IMR-90 (cell line): ENCODE results near the gene BRSK1. TPM values are rescaled to one million over a fixed set of nuclear protein-coding genes. Genes with fewer than 3 reads are reported as not detected.

Experiments used
- ATAC-seq: fragments of 200-7000 bp; cut with Tn5 transposase; 2 replicates; pipeline ENCODE4 v1.9.1; 2020; ENCODE audit warnings: low read depth, mild to moderate bottlenecking, moderate library complexity
- BruUV-seq: library from RNA; stranded (reverse); fragments of 400-500 nt; replicated peaks from 2 replicates; lab custom pipeline; 2021; lab: Mats Ljungman, UMichigan
- CTCF ChIA-PET: fragments of 300-600 bp; formaldehyde crosslinking; extraction: SDS; loops from one replicate; lab custom pipeline; 2021; ENCODE audit warnings: antibody characterized with exemption; lab: Yijun Ruan, JAX
- POLR2A ChIA-PET: fragments of 300-600 bp; sonication (Branson Sonifier 250); formaldehyde crosslinking; loops from one replicate; lab custom pipeline; 2022; ENCODE audit warnings: antibody characterized with exemption; ENCODE audit not compliant: unreplicated experiment; lab: Charles Lee
- DNase-seq: peaks from one replicate; pipeline ENCODE4 v3.0.0; 2013
- H2AFZ ChIP-seq: replicated peaks from 2 replicates; pipeline ENCODE3; 2013; ENCODE audit warnings: low read length, mild to moderate bottlenecking; ENCODE audit not compliant: poor library complexity
- H2AK5ac ChIP-seq: 2 replicates; pipeline ENCODE4 v1.6.1; 2013; ENCODE audit warnings: low read depth, low read length, inconsistent platforms
- H2AK9ac ChIP-seq: replicated peaks from 2 replicates; pipeline ENCODE3; 2013; ENCODE audit warnings: mild to moderate bottlenecking, low read depth, low read length, moderate library complexity; ENCODE audit not compliant: poor library complexity
- H2BK120ac ChIP-seq: 2 replicates; pipeline ENCODE4 v1.6.1; 2013; ENCODE audit warnings: low read depth, low read length, inconsistent platforms
- H2BK15ac ChIP-seq: 3 replicates; pipeline ENCODE4 v1.6.1; 2013; ENCODE audit warnings: low read depth, low read length, inconsistent platforms
- H2BK20ac ChIP-seq: 2 replicates; pipeline ENCODE4 v1.6.1; 2013; ENCODE audit warnings: low read depth, mild to moderate bottlenecking, inconsistent platforms, low read length, moderate library complexity
- H2BK5ac ChIP-seq: 2 replicates; pipeline ENCODE4 v1.6.1; 2013; ENCODE audit warnings: mild to moderate bottlenecking, low read depth, low read length, inconsistent platforms; ENCODE audit not compliant: poor library complexity, severe bottlenecking
- H3K14ac ChIP-seq: replicated peaks from 2 replicates; pipeline ENCODE4 v1.6.1; 2013; ENCODE audit warnings: low read depth, low read length, inconsistent platforms
- H3K18ac ChIP-seq: 2 replicates; pipeline ENCODE4 v1.6.1; 2013; ENCODE audit warnings: low read depth, low read length, control low read depth
- H3K23ac ChIP-seq: 2 replicates; pipeline ENCODE4 v1.6.1; 2013; ENCODE audit warnings: low read depth, low read length, inconsistent platforms
- H3K27ac ChIP-seq: 2 replicates; pipeline ENCODE4 v1.5.1; 2013; ENCODE audit warnings: mild to moderate bottlenecking, control low read depth, low read length; ENCODE audit not compliant: insufficient read depth
- H3K27me3 ChIP-seq: 2 replicates; pipeline ENCODE4 v1.6.1; 2013; ENCODE audit warnings: low read length; ENCODE audit not compliant: control insufficient read depth, insufficient read depth
- H3K36me3 ChIP-seq: 2 replicates; pipeline ENCODE4 v1.6.1; 2013; ENCODE audit warnings: low read length, mixed read lengths; ENCODE audit not compliant: control insufficient read depth, insufficient read depth
- H3K4ac ChIP-seq: 2 replicates; pipeline ENCODE4 v1.6.1; 2013; ENCODE audit warnings: low read depth, low read length, inconsistent platforms
- H3K4me1 ChIP-seq: 2 replicates; pipeline ENCODE4 v1.6.1; 2013; ENCODE audit warnings: low read length, mixed read lengths; ENCODE audit not compliant: control insufficient read depth, insufficient read depth
- H3K4me2 ChIP-seq: 2 replicates; pipeline ENCODE4 v1.6.1; 2013; ENCODE audit warnings: low read depth, mild to moderate bottlenecking, control low read depth, low read length, moderate library complexity
- H3K4me3 ChIP-seq: 2 replicates; pipeline ENCODE4 v1.5.1; 2013; ENCODE audit warnings: low read depth, mild to moderate bottlenecking, control low read depth, low read length, moderate library complexity; ENCODE audit not compliant: insufficient read depth
- H3K56ac ChIP-seq: 2 replicates; pipeline ENCODE4 v1.6.1; 2013; ENCODE audit warnings: low read length, inconsistent platforms; ENCODE audit not compliant: insufficient read depth; ENCODE audit errors: extremely low read depth
- H3K79me1 ChIP-seq, 2 experiments: 2 replicates each; pipeline ENCODE4 v1.6.1; 2013; ENCODE audit warnings: low read length in 2 of 2, inconsistent platforms in 1 of 2, low read depth in 1 of 2
- H3K9ac ChIP-seq: 2 replicates; pipeline ENCODE4 v1.6.1; 2013; ENCODE audit warnings: low read depth, low read length, control low read depth
- H3K9me1 ChIP-seq: 2 replicates; pipeline ENCODE4 v1.6.1; 2013; ENCODE audit warnings: low read length, inconsistent platforms; ENCODE audit not compliant: insufficient read depth
- H3K9me3 ChIP-seq: 2 replicates; pipeline ENCODE4 v1.6.1; 2013; ENCODE audit warnings: low read length; ENCODE audit not compliant: control insufficient read depth, insufficient read depth
- H4K20me1 ChIP-seq: 2 replicates; pipeline ENCODE4 v1.6.1; 2013; ENCODE audit warnings: low read length, inconsistent platforms; ENCODE audit not compliant: insufficient read depth
- H4K5ac ChIP-seq: 2 replicates; pipeline ENCODE4 v1.6.1; 2013; ENCODE audit warnings: mild to moderate bottlenecking, low read depth, low read length, control low read depth
- H4K8ac ChIP-seq, 2 experiments: 2 replicates each; pipeline ENCODE4 v1.6.1; 2013; ENCODE audit warnings: low read depth in 2 of 2, low read length in 2 of 2, control low read depth in 1 of 2, inconsistent platforms in 1 of 2
- H4K91ac ChIP-seq: 2 replicates; pipeline ENCODE4 v1.6.1; 2013; ENCODE audit warnings: low read depth, low read length, inconsistent platforms; ENCODE audit not compliant: insufficient read depth
- CHD1 ChIP-seq: IDR thresholded peaks from 2 replicates; pipeline ENCODE4 v1.6.1; 2012; ENCODE audit warnings: low read depth, low read length, improper control_type of control experiment
- FOS ChIP-seq: fragments of 150-350 bp; IDR thresholded peaks from 2 replicates; pipeline ENCODE4 v1.6.1; 2016; ENCODE audit warnings: low read depth, low read length
- MAFK ChIP-seq: IDR thresholded peaks from 2 replicates; pipeline ENCODE4 v1.6.1; 2012; ENCODE audit warnings: low read depth, low read length, improper control_type of control experiment
- MAZ ChIP-seq: IDR thresholded peaks from 2 replicates; pipeline ENCODE4 v1.6.1; 2012; ENCODE audit warnings: low read depth, mild to moderate bottlenecking, low read length, improper control_type of control experiment, moderate library complexity, borderline replicate concordance
- MXI1 ChIP-seq: IDR thresholded peaks from 2 replicates; pipeline ENCODE4 v1.6.1; 2012; ENCODE audit warnings: low read depth, mild to moderate bottlenecking, low read length, moderate library complexity, borderline replicate concordance
- NFE2L2 ChIP-seq: fragments of 150-350 bp; IDR thresholded peaks from 2 replicates; pipeline ENCODE4 v1.6.1; 2016; ENCODE audit warnings: low read depth, mild to moderate bottlenecking, low read length
- POLR2A ChIP-seq: IDR thresholded peaks from 2 replicates; pipeline ENCODE4 v1.6.1; 2012; ENCODE audit warnings: mild to moderate bottlenecking, low read depth, low read length
- RAD21 ChIP-seq: IDR thresholded peaks from 2 replicates; pipeline ENCODE4 v1.6.1; 2012; ENCODE audit warnings: low read length, improper control_type of control experiment
- RCOR1 ChIP-seq: IDR thresholded peaks from 2 replicates; pipeline ENCODE4 v1.6.1; 2012; ENCODE audit warnings: mild to moderate bottlenecking, low read length, improper control_type of control experiment; ENCODE audit not compliant: insufficient replicate concordance
- SMC3 ChIP-seq: fragments of 150-350 bp; IDR thresholded peaks from 2 replicates; pipeline ENCODE4 v1.6.1; 2016; ENCODE audit warnings: low read depth, mild to moderate bottlenecking, antibody characterized with exemption, low read length, moderate library complexity
- USF2 ChIP-seq: fragments of 150-350 bp; IDR thresholded peaks from 2 replicates; pipeline ENCODE4 v1.6.1; 2017; ENCODE audit warnings: mild to moderate bottlenecking, antibody characterized with exemption, low read length, low read depth
- WGBS, 2 experiments: methylation state at CpG; one replicate each; pipeline versions ENCODE4 v1.1.5 to v1.1.7; 2013; ENCODE audit warnings: missing lambda C conversion rate in 2 of 2; ENCODE audit not compliant: insufficient read length in 1 of 2; ENCODE audit errors: extremely low coverage in 2 of 2; 5-methylcytosine and 5-hydroxymethylcytosine counted together
- dilution Hi-C: fragments of 300-500 bp; cut with HindIII; formaldehyde crosslinking; loops from one replicate; pipeline ENCODE4 v1.14.3; 2018; ENCODE audit warnings: low sequenced_read_pairs; ENCODE audit not compliant: unreplicated experiment
- in situ Hi-C: fragments of 300-500 bp; cut with MboI; formaldehyde crosslinking; loops from 3 replicates; pipeline ENCODE4 v1.14.3; 2019; ENCODE audit warnings: low sequenced_read_pairs, inconsistent platforms, mixed read lengths
- intact Hi-C: fragments of 100-400 bp; cut with micrococcal nuclease; formaldehyde crosslinking; loops from 2 replicates; pipeline ENCODE4 v1.10.0; 2022
- polyA plus RNA-seq, 3 experiments: library from polyadenylated mRNA; depleted of rRNA; stranded (reverse); fragments of >200 nt; gene quantifications; 2 replicates each; pipeline ENCODE4 v1.2.3, GENCODE V29; 2012; ENCODE audit warnings: low replicate concordance in 1 of 3
- total RNA-seq: library from RNA; depleted of rRNA; stranded (reverse); fragments of >200 nt; gene quantifications from 2 replicates; pipeline ENCODE4 v1.2.3, GENCODE V29; 2012
- TF ChIP-seq, protein P1 (sequence below): conservative IDR thresholded peaks from 2 replicates; pipeline ENCODE4 v1.5.1; 2012; ENCODE audit warnings: mild to moderate bottlenecking, low read depth, low read length, improper control_type of control experiment
- TF ChIP-seq, protein P2 (sequence below): fragments of 150-350 bp; IDR thresholded peaks from 2 replicates; pipeline ENCODE4 v1.6.1; 2016; ENCODE audit warnings: low read depth, mild to moderate bottlenecking, low read length, moderate library complexity, borderline replicate concordance

The BRSK1 gene
- total and polyA plus RNA-seq, 2 of the 4 experiments (the other 2 are of a cell fraction): 2.5 to 22.3 TPM

- in situ Hi-C loops: no loop called here
- 94% methylated on average over 17 of the region's 18 CpGs; no CpG with 5 or more reads in 1 of the 2 experiments for WGBS, 2 experiments
Measured at GRCh38 chr19:55272142-55272541, 11.7 kb upstream of the BRSK1 start.

More at GRCh38 chr19:55272142-55272541, 11.7 kb upstream of the BRSK1 start:
- Histone ChIP-seq H2BK20ac (no peak overlapping the region), H3K4me1 (no peaks in the 10 kb centered on the region), H2BK120ac (no peak overlapping the region), H3K36me3 (peaks cover 38% of the 10 kb centered on the region), H3K27me3 (no peaks in the 10 kb centered on the region), H3K9ac (no peak overlapping the region), H2AFZ (no peak overlapping the region), H4K91ac (no peak overlapping the region), H3K9me1 (peaks cover 9% of the 10 kb centered on the region; the same call in 1 of the 2 replicates), H3K14ac (no peak overlapping the region), H4K5ac (no peak overlapping the region), H3K4me3 (no peak overlapping the region), H4K20me1 (peaks cover 7% of the 10 kb centered on the region; the same call in 1 of the 2 replicates), H3K4ac (no peak overlapping the region), H3K27ac (no peak overlapping the region), H2AK9ac (no peak overlapping the region), H3K23ac (no peak overlapping the region), H3K18ac (no peak overlapping the region), H3K56ac (no peak overlapping the region), H3K79me1 (peaks cover 5 to 18% of the 10 kb centered on the region in 2 experiments), H3K4me2 (no peak overlapping the region), H2BK15ac (no peak overlapping the region), H2BK5ac (no peak overlapping the region), H2AK5ac (no peak overlapping the region), H4K8ac (no peak overlapping the region), H3K9me3 (no peaks in the 10 kb centered on the region)
- CTCF ChIA-PET: no interaction called here
- no TSS peak for BruUV-seq
- POLR2A ChIA-PET: no interaction called here
- ATAC-seq (no peak), DNase-seq (no peak)
- intact Hi-C loops (no loop called here), dilution Hi-C loops (no loop called here)
- TF ChIP-seq RCOR1 (no peak), NFE2L2 (no peak), RAD21 (no peak), MAZ (no peak), MAFK (no peak), FOS (no peak), CHD1 (no peak), SMC3 (no peak), MXI1 (no peak), USF2 (no peak), POLR2A (no peak)
- TF ChIP-seq, protein P1, sequence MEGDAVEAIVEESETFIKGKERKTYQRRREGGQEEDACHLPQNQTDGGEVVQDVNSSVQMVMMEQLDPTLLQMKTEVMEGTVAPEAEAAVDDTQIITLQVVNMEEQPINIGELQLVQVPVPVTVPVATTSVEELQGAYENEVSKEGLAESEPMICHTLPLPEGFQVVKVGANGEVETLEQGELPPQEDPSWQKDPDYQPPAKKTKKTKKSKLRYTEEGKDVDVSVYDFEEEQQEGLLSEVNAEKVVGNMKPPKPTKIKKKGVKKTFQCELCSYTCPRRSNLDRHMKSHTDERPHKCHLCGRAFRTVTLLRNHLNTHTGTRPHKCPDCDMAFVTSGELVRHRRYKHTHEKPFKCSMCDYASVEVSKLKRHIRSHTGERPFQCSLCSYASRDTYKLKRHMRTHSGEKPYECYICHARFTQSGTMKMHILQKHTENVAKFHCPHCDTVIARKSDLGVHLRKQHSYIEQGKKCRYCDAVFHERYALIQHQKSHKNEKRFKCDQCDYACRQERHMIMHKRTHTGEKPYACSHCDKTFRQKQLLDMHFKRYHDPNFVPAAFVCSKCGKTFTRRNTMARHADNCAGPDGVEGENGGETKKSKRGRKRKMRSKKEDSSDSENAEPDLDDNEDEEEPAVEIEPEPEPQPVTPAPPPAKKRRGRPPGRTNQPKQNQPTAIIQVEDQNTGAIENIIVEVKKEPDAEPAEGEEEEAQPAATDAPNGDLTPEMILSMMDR: no peak
- TF ChIP-seq, protein P2, sequence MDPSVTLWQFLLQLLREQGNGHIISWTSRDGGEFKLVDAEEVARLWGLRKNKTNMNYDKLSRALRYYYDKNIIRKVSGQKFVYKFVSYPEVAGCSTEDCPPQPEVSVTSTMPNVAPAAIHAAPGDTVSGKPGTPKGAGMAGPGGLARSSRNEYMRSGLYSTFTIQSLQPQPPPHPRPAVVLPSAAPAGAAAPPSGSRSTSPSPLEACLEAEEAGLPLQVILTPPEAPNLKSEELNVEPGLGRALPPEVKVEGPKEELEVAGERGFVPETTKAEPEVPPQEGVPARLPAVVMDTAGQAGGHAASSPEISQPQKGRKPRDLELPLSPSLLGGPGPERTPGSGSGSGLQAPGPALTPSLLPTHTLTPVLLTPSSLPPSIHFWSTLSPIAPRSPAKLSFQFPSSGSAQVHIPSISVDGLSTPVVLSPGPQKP: no peak
